Measurements from ENCODE around the gene PHAF1. TPM values are rescaled to one million over a fixed set of nuclear protein-coding genes. Genes with fewer than 3 reads are reported as not detected.

The PHAF1 gene
- total RNA-seq, 1 experiment from 2014 or later, result 15.7 TPM

GRCh38 chr16:67148656-67149275 lies 39.0 kb downstream of the PHAF1 start:
- Histone ChIP-seq H3K9me3 (ENCODE audit: control insufficient read depth, insufficient read depth, low read depth, low read length) (no peaks in the 10 kb centered on the region), H3K27me3 (ENCODE audit: control insufficient read depth, insufficient read depth, low read length) (no peaks in the 10 kb centered on the region), H3K36me3 (ENCODE audit: control insufficient read depth, insufficient read depth, low read length) (peaks cover 5% of the 10 kb centered on the region; the same call in 1 of the 2 replicates), H3K4me1 (ENCODE audit: control insufficient read depth, insufficient read depth, low read length) (peaks cover 5% of the 10 kb centered on the region), H3K27ac (ENCODE audit: low read length) (no peak overlapping the region), H3K4me3 (ENCODE audit: low read depth in 2 of 2, low read length in 2 of 2) (no peak overlapping the region)
- ChIA-PET CTCF (no interaction called here), POLR2A (no interaction called here)
- no TSS peak for BruUV-seq (replicated peaks)
- no peak for TF ChIP-seq TCF7L2 (IDR thresholded peaks at IDR 0.05; ENCODE audit: low read depth, low read length)
- TF ChIP-seq, protein P1, sequence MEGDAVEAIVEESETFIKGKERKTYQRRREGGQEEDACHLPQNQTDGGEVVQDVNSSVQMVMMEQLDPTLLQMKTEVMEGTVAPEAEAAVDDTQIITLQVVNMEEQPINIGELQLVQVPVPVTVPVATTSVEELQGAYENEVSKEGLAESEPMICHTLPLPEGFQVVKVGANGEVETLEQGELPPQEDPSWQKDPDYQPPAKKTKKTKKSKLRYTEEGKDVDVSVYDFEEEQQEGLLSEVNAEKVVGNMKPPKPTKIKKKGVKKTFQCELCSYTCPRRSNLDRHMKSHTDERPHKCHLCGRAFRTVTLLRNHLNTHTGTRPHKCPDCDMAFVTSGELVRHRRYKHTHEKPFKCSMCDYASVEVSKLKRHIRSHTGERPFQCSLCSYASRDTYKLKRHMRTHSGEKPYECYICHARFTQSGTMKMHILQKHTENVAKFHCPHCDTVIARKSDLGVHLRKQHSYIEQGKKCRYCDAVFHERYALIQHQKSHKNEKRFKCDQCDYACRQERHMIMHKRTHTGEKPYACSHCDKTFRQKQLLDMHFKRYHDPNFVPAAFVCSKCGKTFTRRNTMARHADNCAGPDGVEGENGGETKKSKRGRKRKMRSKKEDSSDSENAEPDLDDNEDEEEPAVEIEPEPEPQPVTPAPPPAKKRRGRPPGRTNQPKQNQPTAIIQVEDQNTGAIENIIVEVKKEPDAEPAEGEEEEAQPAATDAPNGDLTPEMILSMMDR (IDR thresholded peaks at IDR 0.05), result no peak
- intact Hi-C loops (cut with micrococcal nuclease; ENCODE audit: unreplicated experiment) (no loop called here), in situ Hi-C loops (cut with HindIII; ENCODE audit: low pct_unique_long_range_greater_than_20kb, low sequenced_read_pairs) (no loop called here)
- no peak for DNase-seq (ENCODE audit: low read depth, low spot score)
- no peak for ATAC-seq

GRCh38 chr16:67149276-67150046 lies 39.7 kb downstream of the PHAF1 start:
- no TSS peak for BruUV-seq (replicated peaks)
- H3K27me3 ChIP-seq (ENCODE audit: control insufficient read depth, insufficient read depth, low read length), result no peaks in the 10 kb centered on the region
- TF ChIP-seq, protein P1 (IDR thresholded peaks at IDR 0.05), result no peak
- TF ChIP-seq POLR2AphosphoS5 (IDR thresholded peaks at IDR 0.05; ENCODE audit: low read depth, low read length) (no peak), REST (IDR thresholded peaks at IDR 0.05; ENCODE audit: insufficient read depth in 1 of 2, low read depth in 2 of 2, low read length in 1 of 2) (no peak), SIN3A (IDR thresholded peaks at IDR 0.05; ENCODE audit: borderline replicate concordance, insufficient read depth, low read depth, low read length) (no peak), TCF7L2 (IDR thresholded peaks at IDR 0.05; ENCODE audit: low read depth, low read length) (no peak)
- peak overlapping the region; percentile 29 to 56 for H3K4me3 ChIP-seq (ENCODE audit: low read depth in 2 of 2, low read length in 2 of 2)
- in situ Hi-C loops (cut with HindIII; ENCODE audit: low pct_unique_long_range_greater_than_20kb, low sequenced_read_pairs) (no loop called here), intact Hi-C loops (cut with micrococcal nuclease; ENCODE audit: unreplicated experiment) (loop anchor here (10.0 kb wide), 2 partner anchors 135 to 175 kb away; no protein-coding TSS in a partner anchor)
- CTCF ChIA-PET, result no interaction called here
- H3K36me3 ChIP-seq (ENCODE audit: control insufficient read depth, insufficient read depth, low read length), result no peaks in the 10 kb centered on the region
- no peak overlapping the region for H3K27ac ChIP-seq (ENCODE audit: low read length)
- H3K9me3 ChIP-seq (ENCODE audit: control insufficient read depth, insufficient read depth, low read depth, low read length), result no peaks in the 10 kb centered on the region
- POLR2A ChIA-PET, result no interaction called here
- ATAC-seq, result no peak
- H3K4me1 ChIP-seq (ENCODE audit: control insufficient read depth, insufficient read depth, low read length), result peaks cover 5% of the 10 kb centered on the region
- no peak for DNase-seq (ENCODE audit: low read depth, low spot score)

All from Panc1 (cell line).